NCI-H2081 (cell line): ENCODE measurements around the gene MBOAT2.
A peak's percentile ranks its signal among the peaks of the same experiment; 100 is the strongest.

Experiments
- DNase-seq, 2 experiments: peaks; one replicate each; lab custom pipeline; 2025; lab: John Stamatoyannopoulos, UW

MBOAT2 gene

DNA sequence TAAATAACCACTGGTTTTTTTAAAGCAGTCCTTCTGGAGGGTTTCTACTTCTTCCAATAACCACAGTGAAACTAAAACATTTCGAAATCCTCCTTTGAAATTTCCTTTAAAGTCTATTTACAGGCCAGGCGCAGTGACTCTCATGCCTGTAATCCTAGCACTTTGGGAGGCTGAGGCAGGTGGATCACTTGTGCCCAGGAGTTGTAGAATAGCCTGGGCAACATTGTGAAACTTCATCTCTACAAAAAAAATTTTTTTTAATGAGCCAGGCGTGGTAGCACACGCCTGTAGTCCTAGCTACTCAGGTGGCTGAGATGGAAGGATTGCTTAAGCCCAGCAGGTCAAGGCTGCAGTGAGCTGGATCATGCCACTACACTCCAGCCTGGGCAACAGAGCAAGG is 181.3 kb downstream of the MBOAT2 start:
- DNase-seq: no peak

DNA sequence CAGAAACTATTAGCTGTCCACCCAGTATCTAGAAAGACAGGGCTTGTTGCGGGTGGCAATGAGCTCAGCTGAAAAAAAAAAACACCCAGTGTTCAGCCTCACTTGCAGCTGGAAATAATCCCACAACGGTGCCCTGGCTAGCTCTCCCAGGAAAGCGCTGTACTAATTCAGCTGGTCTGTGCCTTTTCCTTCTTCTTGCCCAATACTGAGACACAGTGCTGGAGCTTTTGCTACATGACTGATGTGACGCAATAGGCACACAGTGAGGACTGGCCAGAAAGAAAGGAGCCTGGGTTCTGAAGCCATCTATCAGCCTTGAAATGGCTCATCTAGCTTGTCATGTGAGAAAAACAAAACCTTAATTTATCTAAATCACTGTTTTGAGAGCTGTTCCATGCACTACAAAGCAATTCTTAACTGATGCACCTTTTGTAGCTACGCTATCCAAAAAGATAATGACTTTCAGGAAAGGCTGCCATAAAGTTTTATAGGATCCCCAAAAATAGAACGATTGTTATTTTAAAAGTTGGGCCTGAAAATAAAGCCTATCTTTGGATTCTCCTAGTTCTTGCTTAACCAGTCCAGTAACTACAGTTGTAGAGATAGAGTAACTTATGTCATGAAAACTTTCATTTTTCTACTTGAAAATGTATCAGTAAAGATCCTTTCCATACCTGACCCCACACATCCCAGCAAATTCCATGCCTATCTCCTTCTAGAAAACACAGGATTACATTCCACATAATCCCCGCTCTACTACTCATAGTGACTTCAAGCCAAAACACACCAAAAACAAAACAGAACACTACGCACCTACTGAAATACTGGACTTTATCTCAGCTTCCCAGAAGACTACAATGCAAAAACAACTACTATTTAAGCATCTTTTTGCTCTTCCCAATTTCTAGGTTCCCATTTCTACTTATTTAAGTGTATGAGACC is 181.9 kb downstream of the MBOAT2 start:
- no peak for DNase-seq

DNA sequence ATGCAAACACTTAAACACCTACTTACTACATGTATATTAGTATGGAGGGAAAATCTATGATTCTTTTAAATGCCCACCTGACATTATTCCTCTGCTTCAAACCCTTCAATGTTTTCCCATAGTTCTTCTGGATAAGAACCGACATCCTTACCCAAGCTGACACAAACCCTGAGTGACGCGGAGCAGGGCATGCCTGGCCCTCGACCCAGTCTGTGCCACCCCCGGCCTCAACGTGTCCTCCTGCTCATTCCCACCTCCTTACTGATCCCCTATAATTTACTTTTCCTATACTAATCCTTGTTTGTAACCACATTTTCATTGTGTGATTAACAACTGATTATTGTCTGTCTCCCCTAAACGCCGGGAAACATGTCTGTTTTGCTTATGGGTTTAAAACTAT is 183.5 kb downstream of the MBOAT2 start:
- no peak for DNase-seq

DNA sequence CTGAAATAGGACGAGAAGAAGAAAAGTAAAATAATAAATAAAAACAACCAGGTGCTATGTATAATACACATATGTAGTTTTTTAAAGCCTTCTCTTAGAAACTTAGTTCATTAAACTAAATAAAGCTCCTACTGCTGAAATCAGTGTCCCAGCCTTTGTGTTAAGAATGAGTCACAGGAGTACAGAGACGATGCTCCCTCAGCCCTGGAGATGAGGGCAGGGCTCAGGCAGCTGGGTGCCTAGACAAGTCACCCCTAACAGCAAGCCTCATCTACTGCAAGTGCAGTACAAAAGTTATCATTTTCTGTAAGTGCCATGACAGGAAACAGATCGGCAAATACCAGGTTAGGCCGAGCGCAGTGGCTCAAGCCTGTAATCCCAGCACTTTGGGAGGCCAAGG is 184.3 kb downstream of the MBOAT2 start:
- no peak for DNase-seq

DNA sequence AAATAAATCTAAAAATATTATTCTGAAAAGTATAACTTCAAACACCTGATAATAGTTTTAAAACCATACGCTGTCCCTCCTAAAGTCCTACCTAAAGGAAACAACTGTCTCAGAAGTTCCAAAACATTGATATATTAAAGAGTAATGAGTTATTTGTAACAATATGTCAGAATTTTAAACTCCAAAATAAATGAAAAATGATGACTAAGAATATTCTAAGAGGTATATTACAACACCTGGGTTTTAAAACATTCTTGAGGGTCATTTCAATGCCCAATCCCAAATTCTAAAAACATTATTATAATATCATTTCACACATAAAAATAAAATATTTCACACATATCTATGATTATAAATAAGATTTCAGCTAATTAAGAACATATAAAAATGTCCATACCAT is 186.3 kb downstream of the MBOAT2 start:
- DNase-seq: no peak

DNA sequence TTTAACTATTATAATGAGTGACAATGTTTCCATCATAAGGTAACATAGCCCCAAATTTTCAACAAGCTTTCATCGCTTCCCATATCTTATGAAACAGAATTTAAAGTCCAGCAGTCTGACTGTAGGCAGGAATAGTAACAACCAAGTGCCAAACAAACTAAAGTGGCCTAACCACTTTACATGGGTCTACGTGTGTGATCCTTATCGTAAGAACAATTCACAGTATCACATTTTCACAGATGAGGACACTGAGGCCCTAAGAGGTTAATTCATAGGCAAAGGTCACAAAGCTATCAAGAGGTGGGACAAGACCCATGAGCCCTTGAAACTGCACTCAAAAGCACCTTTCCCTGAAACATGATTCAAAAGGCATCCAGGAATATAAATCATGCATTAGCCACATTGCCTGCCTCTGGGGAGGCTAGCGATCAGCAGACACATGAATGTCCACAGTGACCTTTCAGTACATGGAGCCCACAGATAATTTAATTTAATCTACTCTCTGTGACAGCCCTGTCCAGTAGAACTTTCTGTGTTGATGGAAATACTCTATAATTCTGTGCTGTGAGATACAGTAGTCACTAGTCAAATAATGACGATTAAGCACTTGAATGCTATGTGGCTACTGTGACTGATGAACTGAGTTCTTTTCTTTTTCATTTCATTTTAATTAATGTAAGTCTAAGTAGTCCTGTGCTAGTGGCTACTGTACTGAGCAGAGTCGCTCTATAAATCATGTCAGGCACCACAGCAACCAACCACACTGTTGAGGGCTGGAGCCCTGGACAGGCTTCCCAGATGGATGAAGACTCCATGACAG is 196.4 kb downstream of the MBOAT2 start:
- no peak for DNase-seq

DNA sequence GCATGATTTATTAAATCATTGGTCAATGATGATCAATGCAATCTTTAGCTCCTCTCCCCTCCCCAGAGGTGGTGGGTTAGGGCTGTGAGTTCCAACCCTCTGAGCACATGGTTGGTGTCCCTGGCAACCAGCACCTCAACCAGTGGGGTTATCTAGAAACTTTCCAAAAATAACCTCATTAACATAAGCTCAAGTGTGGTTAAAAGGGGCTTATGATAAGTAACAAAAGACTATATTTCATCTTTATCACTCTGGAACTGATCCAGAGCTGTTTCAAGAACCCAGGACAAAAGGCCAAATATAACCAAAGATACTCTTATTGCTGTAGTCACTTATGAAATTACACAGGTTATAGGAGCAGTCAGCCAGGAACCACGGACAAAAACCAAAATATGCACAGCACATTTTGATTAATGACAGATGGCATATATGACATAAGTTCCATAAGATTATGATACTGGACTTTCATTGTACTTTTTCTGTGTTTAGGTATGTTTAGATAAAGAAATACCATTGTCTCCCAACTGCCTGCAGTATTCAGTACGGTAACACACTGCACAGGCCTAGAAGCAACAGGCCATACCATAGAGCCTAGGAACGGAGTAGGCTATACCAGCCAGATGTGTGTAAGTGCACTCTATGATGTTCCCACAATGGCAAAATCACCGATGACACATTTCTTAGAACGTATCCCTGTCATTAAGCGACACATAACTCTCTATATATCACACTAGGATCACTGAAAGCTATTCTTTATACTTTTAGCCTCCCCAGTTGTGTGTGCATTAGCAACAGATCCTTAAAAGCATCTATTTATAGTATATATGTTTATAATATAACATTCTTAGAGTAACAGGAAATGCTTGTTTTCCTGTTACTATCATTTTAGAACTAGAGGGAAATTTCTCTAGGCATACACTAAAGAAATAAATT is 197.9 kb downstream of the MBOAT2 start:
- DNase-seq: no peak

DNA sequence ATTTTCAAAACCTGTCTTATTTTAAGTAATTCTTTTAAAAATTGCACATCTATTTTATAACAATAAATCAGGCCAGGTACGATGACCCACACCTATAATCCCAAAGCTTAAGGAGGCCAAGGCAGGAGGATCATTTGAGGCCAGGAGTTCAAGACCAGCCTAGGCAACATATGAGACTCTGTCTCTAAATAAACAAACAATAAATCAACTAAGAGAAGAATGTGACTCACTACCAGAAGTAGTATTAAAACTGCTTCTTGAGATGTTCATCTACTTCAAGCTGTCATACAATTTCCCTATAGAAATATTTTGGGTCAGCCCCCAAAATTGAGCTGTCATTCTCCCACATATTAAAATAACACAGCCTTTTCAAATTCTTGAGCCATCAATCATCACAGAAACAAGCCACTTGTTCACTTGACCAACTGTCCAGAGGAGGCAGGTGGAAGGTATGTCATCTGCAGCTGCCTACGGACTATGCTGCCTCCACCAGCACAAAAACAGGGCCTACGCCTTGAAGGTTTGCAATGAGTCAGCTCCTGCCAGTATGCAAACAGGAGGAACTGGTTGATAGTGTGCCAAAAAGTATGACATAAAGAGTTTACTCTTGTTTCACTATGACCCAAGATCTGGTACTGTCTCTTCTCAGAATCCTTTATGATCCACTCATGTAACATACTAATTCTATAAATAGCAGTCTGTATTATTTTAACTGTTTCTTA is 199.7 kb downstream of the MBOAT2 start:
- DNase-seq: peak; percentile 3 to 29

DNA sequence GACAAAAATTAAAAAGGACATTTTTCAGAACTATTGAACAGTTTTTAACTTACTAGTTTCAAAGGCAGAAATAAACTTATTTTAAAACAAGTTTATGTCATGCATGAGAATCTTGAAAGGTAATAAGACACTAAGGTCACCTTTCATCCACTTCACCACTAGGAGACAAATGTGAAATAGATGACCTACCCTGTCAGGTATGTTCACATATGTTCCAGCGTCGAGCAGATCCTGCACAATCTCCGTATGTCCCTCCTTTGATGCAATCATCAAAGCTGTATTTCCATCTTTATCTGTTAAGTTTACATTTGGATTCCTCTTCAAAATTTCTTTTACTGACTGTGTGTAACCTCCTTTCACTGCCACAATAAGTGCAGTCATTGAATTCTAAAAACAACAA is 200.7 kb downstream of the MBOAT2 start:
- no peak for DNase-seq
